A673 (cell line): ENCODE measurements around the gene NDFIP2. TPM values are rescaled to one million over a fixed set of nuclear protein-coding genes. Genes with fewer than 3 reads are reported as not detected.

ENCODE experiments used
- BruUV-seq: library from RNA; stranded (reverse); fragments of 400-500 nt; replicated peaks from 2 replicates; lab custom pipeline; 2021; lab: Mats Ljungman, UMichigan
- CTCF ChIA-PET: fragments of 300-600 bp; sonication (Branson Sonifier 250); formaldehyde crosslinking; loops from one replicate; lab custom pipeline; 2022; ENCODE audit warnings: antibody characterized with exemption; lab: Charles Lee
- POLR2A ChIA-PET: fragments of 300-600 bp; sonication (Branson Sonifier 250); formaldehyde crosslinking; loops from one replicate; lab custom pipeline; 2022; ENCODE audit warnings: antibody characterized with exemption; ENCODE audit not compliant: low non-redundant PET; lab: Charles Lee
- DNase-seq: peaks from one replicate; pipeline ENCODE4 v3.0.0-alpha.2; 2015; ENCODE audit warnings: low spot score
- H3K27ac ChIP-seq: fragments of 200-600 bp; sonication (generic); 2 replicates; pipeline ENCODE4 v1.5.1; 2016; ENCODE audit warnings: mixed run types, low read depth, mild to moderate bottlenecking, mixed read lengths, antibody characterized with exemption, low read length; ENCODE audit not compliant: poor library complexity, severe bottlenecking
- H3K27me3 ChIP-seq: fragments of 200-600 bp; sonication (generic); replicated peaks from 2 replicates; pipeline ENCODE4 v1.6.1; 2017; ENCODE audit warnings: mixed run types, low read depth, mild to moderate bottlenecking, mixed read lengths, antibody characterized with exemption, low read length; ENCODE audit not compliant: insufficient read depth, poor library complexity
- H3K36me3 ChIP-seq: fragments of 200-600 bp; sonication (generic); 2 replicates; pipeline ENCODE4 v1.6.1; 2016; ENCODE audit warnings: mixed run types, mild to moderate bottlenecking, mixed read lengths, antibody characterized with exemption, low read length; ENCODE audit not compliant: insufficient read depth, poor library complexity, severe bottlenecking
- H3K4me1 ChIP-seq: fragments of 200-600 bp; sonication (generic); 2 replicates; pipeline ENCODE4 v1.6.1; 2017; ENCODE audit warnings: mixed run types, mild to moderate bottlenecking, mixed read lengths, antibody characterized with exemption, low read length; ENCODE audit not compliant: insufficient read depth, poor library complexity, severe bottlenecking
- H3K4me3 ChIP-seq: fragments of 200-600 bp; sonication (generic); 2 replicates; pipeline ENCODE4 v1.5.1; 2016; ENCODE audit warnings: low read depth, mixed run types, mild to moderate bottlenecking, mixed read lengths, low read length; ENCODE audit not compliant: poor library complexity, severe bottlenecking
- H3K9me3 ChIP-seq: fragments of 200-600 bp; sonication (generic); 2 replicates; pipeline ENCODE4 v1.6.1; 2016; ENCODE audit warnings: mixed run types, low read depth, mild to moderate bottlenecking, mixed read lengths, antibody characterized with exemption, low read length; ENCODE audit not compliant: poor library complexity, severe bottlenecking
- EZH2 ChIP-seq: fragments of 200-600 bp; sonication (generic); IDR thresholded peaks from 2 replicates; pipeline ENCODE4 v1.6.1; 2017; ENCODE audit warnings: borderline replicate concordance, low read depth, mild to moderate bottlenecking, mixed read lengths, antibody characterized with exemption, low read length; ENCODE audit not compliant: poor library complexity, severe bottlenecking
- intact Hi-C: fragments of 100-400 bp; cut with micrococcal nuclease; formaldehyde crosslinking; loops from one replicate; pipeline ENCODE4 v1.10.0; 2022; ENCODE audit not compliant: unreplicated experiment
- total RNA-seq: library from RNA; stranded (reverse); gene quantifications from 2 replicates; pipeline ENCODE4 v1.2.3, GENCODE V29; 2021
- TF ChIP-seq, protein P1 (sequence below): fragments of 300-800, 200-600 bp; sonication (generic); conservative IDR thresholded peaks from 2 replicates; pipeline ENCODE4 v1.5.1; 2017; ENCODE audit warnings: low read depth, mild to moderate bottlenecking, antibody characterized with exemption, low read length, moderate library complexity, mixed read lengths

Gene NDFIP2
- total RNA-seq, 1 experiment from 2014 or later = 34.0 TPM

DNA sequence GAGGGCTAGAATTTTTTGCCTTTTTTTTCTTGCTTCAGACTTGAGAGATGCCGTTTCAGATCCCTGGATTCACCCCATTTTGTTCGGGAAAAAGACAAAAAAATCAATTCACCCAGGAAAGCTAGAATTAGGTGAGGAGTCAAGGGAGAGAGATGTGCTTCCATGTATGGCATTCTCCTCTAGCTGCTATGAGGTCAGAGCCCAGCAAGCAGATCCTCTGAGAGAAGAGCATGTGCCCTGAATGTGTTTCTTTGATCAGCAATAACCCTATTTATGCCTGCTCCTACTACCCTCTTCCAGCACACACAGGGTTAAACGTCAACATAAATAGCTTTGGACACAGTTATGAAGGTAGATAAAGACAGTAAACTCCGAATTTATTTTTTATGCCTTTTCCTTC lies 53.6 kb downstream of the NDFIP2 start:
- POLR2A ChIA-PET = no interaction called here
- BruUV-seq = no TSS peak

DNA sequence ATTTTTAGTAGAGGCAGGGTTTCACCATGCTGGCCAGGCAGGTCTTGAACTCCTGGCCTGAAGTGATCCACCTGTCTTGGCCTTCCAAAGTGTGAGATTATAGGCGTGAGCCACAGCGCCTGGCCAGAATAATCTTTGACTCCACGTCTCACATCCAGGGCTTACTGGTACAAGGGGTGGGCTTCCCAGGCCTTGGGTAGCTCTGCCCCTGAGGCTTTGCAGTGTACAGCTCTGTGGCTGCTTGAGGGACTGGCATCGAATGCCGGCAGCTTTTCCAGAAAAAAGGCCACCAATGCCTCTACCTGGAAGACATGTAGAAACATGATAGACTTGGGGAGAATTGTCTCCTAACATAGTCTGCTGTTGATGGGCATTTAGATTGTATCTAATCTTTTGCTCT lies 57.8 kb downstream of the NDFIP2 start:
- ChIA-PET POLR2A (no interaction called here), CTCF (no interaction called here)
- Histone ChIP-seq H3K27me3 (no peaks in the 10 kb centered on the region), H3K4me1 (no peaks in the 10 kb centered on the region), H3K4me3 (no peak overlapping the region), H3K9me3 (no peaks in the 10 kb centered on the region), H3K27ac (no peak overlapping the region), H3K36me3 (no peaks in the 10 kb centered on the region)
- no TSS peak for BruUV-seq
- TF ChIP-seq, protein P1, sequence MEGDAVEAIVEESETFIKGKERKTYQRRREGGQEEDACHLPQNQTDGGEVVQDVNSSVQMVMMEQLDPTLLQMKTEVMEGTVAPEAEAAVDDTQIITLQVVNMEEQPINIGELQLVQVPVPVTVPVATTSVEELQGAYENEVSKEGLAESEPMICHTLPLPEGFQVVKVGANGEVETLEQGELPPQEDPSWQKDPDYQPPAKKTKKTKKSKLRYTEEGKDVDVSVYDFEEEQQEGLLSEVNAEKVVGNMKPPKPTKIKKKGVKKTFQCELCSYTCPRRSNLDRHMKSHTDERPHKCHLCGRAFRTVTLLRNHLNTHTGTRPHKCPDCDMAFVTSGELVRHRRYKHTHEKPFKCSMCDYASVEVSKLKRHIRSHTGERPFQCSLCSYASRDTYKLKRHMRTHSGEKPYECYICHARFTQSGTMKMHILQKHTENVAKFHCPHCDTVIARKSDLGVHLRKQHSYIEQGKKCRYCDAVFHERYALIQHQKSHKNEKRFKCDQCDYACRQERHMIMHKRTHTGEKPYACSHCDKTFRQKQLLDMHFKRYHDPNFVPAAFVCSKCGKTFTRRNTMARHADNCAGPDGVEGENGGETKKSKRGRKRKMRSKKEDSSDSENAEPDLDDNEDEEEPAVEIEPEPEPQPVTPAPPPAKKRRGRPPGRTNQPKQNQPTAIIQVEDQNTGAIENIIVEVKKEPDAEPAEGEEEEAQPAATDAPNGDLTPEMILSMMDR = no peak
- TF ChIP-seq EZH2 = no peak
- intact Hi-C loops = loop anchor here (10.0 kb wide), 1 partner anchor 934 kb away; the partner anchor contains the start of gene POU4F1
- no peak for DNase-seq

More for the DNA sequence above, 53.6 kb downstream of the NDFIP2 start:
- intact Hi-C loops = loop anchor here (10.0 kb wide), 1 partner anchor 930 kb away; the partner anchor contains the start of gene POU4F1
- CTCF ChIA-PET = no interaction called here
- TF ChIP-seq EZH2 = no peak
- TF ChIP-seq, protein P1 = no peak
- H3K36me3 ChIP-seq = no peaks in the 10 kb centered on the region
- DNase-seq = no peak
- no peaks in the 10 kb centered on the region for H3K27me3 ChIP-seq
- no peak overlapping the region for H3K27ac ChIP-seq
- H3K4me3 ChIP-seq = no peak overlapping the region
- H3K9me3 ChIP-seq = no peaks in the 10 kb centered on the region
- H3K4me1 ChIP-seq = no peaks in the 10 kb centered on the region

DNA sequence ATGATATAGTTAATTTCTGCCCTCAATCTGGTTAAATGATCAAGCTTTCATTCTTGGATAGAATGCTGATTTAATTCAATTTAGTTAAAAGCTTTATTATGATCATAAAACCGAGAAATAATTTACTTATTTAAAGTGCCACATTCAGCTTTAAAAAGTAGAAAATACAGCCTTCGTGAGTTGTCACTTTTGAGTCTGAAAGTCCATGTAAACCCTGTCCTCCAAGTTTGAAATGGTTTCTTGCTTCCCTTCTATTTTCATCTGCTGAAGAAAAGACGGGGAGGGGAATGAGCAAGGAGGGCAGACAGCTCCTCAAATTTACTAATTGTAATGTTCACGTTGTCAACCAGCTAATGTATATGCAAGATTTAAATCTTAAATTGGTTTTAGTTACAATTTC lies 59.5 kb downstream of the NDFIP2 start:
- no peak for DNase-seq
- TF ChIP-seq, protein P1 = no peak
- no peak for TF ChIP-seq EZH2
- POLR2A ChIA-PET = no interaction called here
- Histone ChIP-seq H3K36me3 (no peaks in the 10 kb centered on the region), H3K9me3 (no peaks in the 10 kb centered on the region), H3K27ac (no peak overlapping the region), H3K4me1 (no peaks in the 10 kb centered on the region), H3K4me3 (no peak overlapping the region), H3K27me3 (no peaks in the 10 kb centered on the region)
- intact Hi-C loops = loop anchor here (2.0 to 10.0 kb wide), 3 partner anchors 116 to 1403 kb away; no protein-coding TSS in a partner anchor
- CTCF ChIA-PET = interaction anchor here (2.2 kb wide), 1 partner anchor 116 kb away, joined by 33 read pairs; no protein-coding TSS in a partner anchor
- BruUV-seq = no TSS peak
